PFSK-1 (cell line): Measurements from ENCODE around the gene CENPP.

Source experiments
- POLR2AphosphoS5 ChIP-seq: IDR thresholded peaks from 2 replicates; pipeline ENCODE4 v1.6.1; 2012; ENCODE audit warnings: low read depth, mild to moderate bottlenecking, control low read depth, low read length, moderate library complexity
- TAF1 ChIP-seq: IDR thresholded peaks from 2 replicates; pipeline ENCODE4 v1.6.1; 2012; ENCODE audit warnings: low read length, control low read depth, borderline replicate concordance; ENCODE audit not compliant: insufficient read depth

DNA sequence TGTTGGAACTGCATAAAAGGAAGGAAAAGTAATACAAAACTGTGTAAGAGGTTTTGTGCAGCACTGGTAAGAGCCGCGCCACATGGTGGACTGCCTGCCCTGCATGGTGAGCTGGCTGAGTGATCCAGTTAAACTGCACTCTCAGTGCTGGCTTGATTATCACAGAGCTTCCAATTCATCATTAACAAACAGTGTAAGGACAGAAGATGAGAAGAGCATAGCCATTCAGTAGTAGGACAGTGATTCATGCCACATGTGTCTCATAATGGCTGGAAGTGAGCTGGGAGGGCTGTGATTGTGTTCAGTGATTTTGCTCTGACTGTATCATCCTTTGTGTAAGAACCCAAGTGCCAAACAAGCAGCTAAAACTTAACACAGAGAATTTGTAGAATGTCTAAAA lies 142.5 kb downstream of the CENPP start:
- TF ChIP-seq POLR2AphosphoS5 (no peak), TAF1 (no peak)
